H7 (cell line): ENCODE data around the gene FARP2. TPM values are rescaled to one million over a fixed set of nuclear protein-coding genes. Genes with fewer than 3 reads are reported as not detected.

Experiments used
- DNase-seq: peaks from one replicate; pipeline ENCODE4 v3.0.0; 2012
- H3K27me3 ChIP-seq: 2 replicates; pipeline ENCODE4 v1.6.0; 2011; ENCODE audit warnings: mild to moderate bottlenecking, low read length; ENCODE audit not compliant: control insufficient read depth, insufficient read depth
- H3K36me3 ChIP-seq: replicated peaks from 2 replicates; pipeline ENCODE4 v1.5.1; 2011; ENCODE audit warnings: low read length; ENCODE audit not compliant: control insufficient read depth, insufficient read depth
- H3K4me3 ChIP-seq: 2 replicates; pipeline ENCODE4 v1.5.1; 2011; ENCODE audit warnings: low read depth, mild to moderate bottlenecking, control low read depth, low read length, moderate library complexity; ENCODE audit not compliant: insufficient read depth
- total RNA-seq: library from RNA; depleted of rRNA; stranded (reverse); fragments of >200 nt; shearing (Covaris generic); gene quantifications from 2 replicates; pipeline ENCODE4 v1.2.3, GENCODE V29; 2014; rRNA removed

The FARP2 gene
- 19.5 and 20.4 TPM in 2 replicates for total RNA-seq

GRCh38 chr2:241355983-241356870, at the start of gene FARP2:
Gene FARP2 (plus strand): TSS chr2:241356285. CDS start chr2:241373108, 16,823 bp downstream.
- Histone ChIP-seq H3K27me3 (no peaks in the 10 kb centered on the region), H3K36me3 (peaks cover 8% of the 10 kb centered on the region), H3K4me3 (peak within 1 kb of the TSS; percentile 84)
- DNase-seq = peak; percentile 96

DNA sequence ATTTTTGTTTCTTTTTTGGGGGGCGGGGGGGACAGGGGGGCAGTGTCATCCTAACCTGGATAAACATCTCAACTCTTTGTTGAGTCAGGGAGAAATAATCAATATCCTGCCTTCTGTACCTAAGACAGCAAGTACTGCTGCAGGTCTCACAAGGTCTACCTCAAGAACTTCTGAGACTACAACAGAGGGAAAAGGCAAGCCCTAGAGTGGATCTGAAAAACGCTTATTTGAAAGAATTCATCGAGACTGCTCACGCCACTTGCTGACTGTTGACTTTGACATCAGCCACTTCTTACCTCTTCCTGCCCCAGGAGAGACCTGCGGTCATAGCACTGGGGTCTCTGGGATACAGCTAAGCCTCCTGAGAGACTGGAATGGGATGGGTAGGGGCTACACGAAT, 49.0 kb upstream of the FARP2 start:
- Histone ChIP-seq H3K36me3 (no peaks in the 10 kb centered on the region), H3K27me3 (no peaks in the 10 kb centered on the region), H3K4me3 (no peak overlapping the region)
- no peak for DNase-seq

- Histone ChIP-seq H3K27me3 (no peaks in the 10 kb centered on the region), H3K4me3 (no peak overlapping the region), H3K36me3 (no peaks in the 10 kb centered on the region)
- no peak for DNase-seq
These were observed 47.8 kb upstream of the FARP2 start for GRCh38 chr2:241308267-241308666.

GRCh38 chr2:241308832-241309500, 47.1 kb upstream of the FARP2 start:
- no peak for DNase-seq
- no peak overlapping the region for H3K4me3 ChIP-seq
- no peaks in the 10 kb centered on the region; the same call in 1 of the 2 replicates for H3K36me3 ChIP-seq
- no peaks in the 10 kb centered on the region for H3K27me3 ChIP-seq

DNA sequence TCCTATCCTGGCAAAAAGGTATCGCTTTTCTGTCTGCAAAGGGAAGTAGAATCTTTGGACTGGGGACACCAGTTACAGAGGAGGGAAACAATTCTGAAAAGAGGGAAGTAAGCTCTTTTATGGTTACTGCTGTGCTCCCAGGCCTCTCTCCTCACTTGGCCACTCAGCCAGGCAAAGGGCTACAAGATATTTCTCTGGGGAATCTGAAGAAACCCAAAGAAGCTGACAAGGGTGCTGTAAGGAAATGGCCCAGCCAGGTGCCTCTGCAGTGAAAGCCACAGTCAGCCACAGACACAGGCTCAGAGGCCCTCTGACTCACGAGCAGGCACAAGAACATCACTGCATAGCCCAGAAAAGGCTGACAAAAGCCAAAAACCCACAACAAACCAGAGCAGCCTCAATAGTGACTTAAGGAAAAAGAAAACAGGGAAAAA, 46.4 kb upstream of the FARP2 start:
- Histone ChIP-seq H3K36me3 (no peaks in the 10 kb centered on the region; the same call in 1 of the 2 replicates), H3K4me3 (no peak overlapping the region), H3K27me3 (no peaks in the 10 kb centered on the region)
- no peak for DNase-seq

GRCh38 chr2:241310917-241311566, 45.0 kb upstream of the FARP2 start:
- Histone ChIP-seq H3K27me3 (no peaks in the 10 kb centered on the region), H3K36me3 (no peaks in the 10 kb centered on the region; the same call in 1 of the 2 replicates), H3K4me3 (no peak overlapping the region)
- no peak for DNase-seq

DNA sequence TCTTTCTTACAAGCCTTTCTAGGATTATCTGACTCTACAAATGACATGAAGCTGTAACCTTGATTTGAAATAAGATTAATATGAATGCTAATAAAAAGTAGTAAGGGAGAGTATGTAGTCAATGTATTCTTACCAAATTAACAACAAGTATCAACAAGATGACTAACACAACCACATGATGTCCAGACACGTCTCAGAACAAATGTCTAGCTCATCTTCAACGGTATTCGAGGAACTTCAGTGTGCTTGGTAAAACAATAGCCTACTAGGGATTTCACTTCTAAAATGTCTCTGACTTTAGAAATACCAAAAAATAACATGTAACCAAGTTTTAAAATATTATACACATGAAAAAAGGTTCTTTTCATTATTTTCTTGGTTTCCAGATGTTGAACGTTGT, 44.0 kb upstream of the FARP2 start:
- no peaks in the 10 kb centered on the region for H3K27me3 ChIP-seq
- no peak for DNase-seq
- H3K36me3 ChIP-seq = no peaks in the 10 kb centered on the region; the same call in 1 of the 2 replicates
- no peak overlapping the region for H3K4me3 ChIP-seq

DNA sequence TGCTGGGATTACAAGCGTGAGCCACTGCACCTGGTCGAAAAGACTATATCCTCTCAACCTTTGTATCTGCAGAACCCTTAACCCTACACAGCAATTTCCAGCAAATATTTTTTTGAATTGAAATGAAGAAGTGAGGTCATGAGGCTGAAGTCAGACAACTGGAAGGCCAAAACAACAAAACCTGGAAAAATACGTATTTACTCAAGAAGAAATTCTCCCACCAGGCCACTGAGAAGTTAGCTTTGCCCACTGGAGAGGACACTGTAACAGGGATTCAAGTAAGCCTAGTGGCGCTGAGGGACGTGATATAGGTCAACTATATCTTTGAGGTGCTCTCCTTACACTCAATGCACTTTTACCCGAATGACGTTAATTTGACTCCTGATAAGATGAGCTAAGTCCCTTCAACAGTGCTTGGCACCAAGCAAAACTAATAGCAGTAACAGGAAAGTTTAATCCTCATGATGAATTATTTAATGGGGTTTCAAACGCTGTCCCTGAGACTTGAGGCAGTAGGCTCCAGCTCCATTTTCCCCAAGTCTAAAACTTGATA, 42.5 kb upstream of the FARP2 start:
- no peak overlapping the region for H3K4me3 ChIP-seq

GRCh38 chr2:241314226-241315092, 41.6 kb upstream of the FARP2 start:
- peak overlapping the region; percentile 93 for H3K4me3 ChIP-seq
- H3K36me3 ChIP-seq = no peaks in the 10 kb centered on the region; the same call in none of the 2 replicates
- DNase-seq = no peak
- H3K27me3 ChIP-seq = no peaks in the 10 kb centered on the region

More for the DNA sequence above, 42.5 kb upstream of the FARP2 start:
- no peak for DNase-seq
- H3K36me3 ChIP-seq = no peaks in the 10 kb centered on the region; the same call in 1 of the 2 replicates
- H3K27me3 ChIP-seq = no peaks in the 10 kb centered on the region

GRCh38 chr2:241315093-241315878, 40.8 kb upstream of the FARP2 start, which contains the start of gene HDLBP:
Gene HDLBP (minus strand): TSS chr2:241315672. CDS start chr2:241266869, 48,803 bp downstream.
- no peaks in the 10 kb centered on the region; the same call in none of the 2 replicates for H3K36me3 ChIP-seq
- H3K4me3 ChIP-seq = peak within 1 kb of the TSS; percentile 95
- H3K27me3 ChIP-seq = no peaks in the 10 kb centered on the region
- peak; percentile 99 for DNase-seq

- DNase-seq = no peak
- Histone ChIP-seq H3K27me3 (no peaks in the 10 kb centered on the region), H3K4me3 (peak within 1 kb of the TSS; percentile 95), H3K36me3 (no peaks in the 10 kb centered on the region; the same call in none of the 2 replicates)
These were observed 40.0 kb upstream of the FARP2 start, which contains the start of gene SEPTIN2 for GRCh38 chr2:241315879-241316631. Gene SEPTIN2 (plus strand): TSS chr2:241315925. CDS start chr2:241324233, 8,308 bp downstream.

- Histone ChIP-seq H3K27me3 (no peaks in the 10 kb centered on the region), H3K4me3 (peak overlapping the region; percentile 95), H3K36me3 (no peaks in the 10 kb centered on the region; the same call in none of the 2 replicates)
- no peak for DNase-seq
These were observed 39.3 kb upstream of the FARP2 start for GRCh38 chr2:241316825-241317224.
